Jurkat, Clone E6-1 (cell line): ENCODE data around the gene CDA.
"Not testable (repeated sequence)": the region's sequence is repeated elsewhere in the genome, so short reads cannot be mapped to it uniquely, and the experiment has no call there.

ENCODE experiments used
- DNase-seq: peaks from one replicate; pipeline ENCODE4 v3.0.0-alpha.2; 2011; ENCODE audit warnings: low read depth, low spot score
- H3K4me3 ChIP-seq: 2 replicates; pipeline ENCODE4 v1.5.1; 2011; ENCODE audit warnings: mild to moderate bottlenecking, low read length, control low read depth, moderate library complexity

The CDA gene

GRCh38 chr1:20578721-20579395 lies 10.0 kb upstream of the CDA start:
- no peak overlapping the region for H3K4me3 ChIP-seq
- no peak for DNase-seq

GRCh38 chr1:20584890-20585289 lies 4.0 kb upstream of the CDA start:
- no peak overlapping the region for H3K4me3 ChIP-seq
- no peak for DNase-seq

- no peak for DNase-seq
- no peak overlapping the region for H3K4me3 ChIP-seq
Measured at GRCh38 chr1:20586953-20587660, 1.8 kb upstream of the CDA start.

- H3K4me3 ChIP-seq = no peak overlapping the region
- no peak for DNase-seq
Measured at GRCh38 chr1:20587661-20588053, 1.2 kb upstream of the CDA start.

GRCh38 chr1:20589331-20590278 lies 708 bp downstream of the CDA start:
- H3K4me3 ChIP-seq = no peak overlapping the region
- DNase-seq = no peak

GRCh38 chr1:20590306-20590777 lies 1.4 kb downstream of the CDA start:
- DNase-seq = peak; percentile 6
- no peak overlapping the region for H3K4me3 ChIP-seq

- no peak overlapping the region for H3K4me3 ChIP-seq
- peak; percentile 6 for DNase-seq
Measured at GRCh38 chr1:20593756-20594155, 4.9 kb downstream of the CDA start.

GRCh38 chr1:20594746-20595145 lies 5.8 kb downstream of the CDA start:
- no peak overlapping the region for H3K4me3 ChIP-seq
- no peak for DNase-seq

GRCh38 chr1:20596106-20596505 lies 7.2 kb downstream of the CDA start:
- no peak overlapping the region for H3K4me3 ChIP-seq
- DNase-seq = no peak

- no peak overlapping the region for H3K4me3 ChIP-seq
- DNase-seq = no peak
Measured at GRCh38 chr1:20597650-20598049, 8.8 kb downstream of the CDA start.

- H3K4me3 ChIP-seq = no peak overlapping the region
- DNase-seq = no peak
Measured at GRCh38 chr1:20600156-20600555, 11.3 kb downstream of the CDA start.

GRCh38 chr1:20601129-20601825 lies 12.4 kb downstream of the CDA start:
- no peak for DNase-seq
- H3K4me3 ChIP-seq = no peak overlapping the region

GRCh38 chr1:20602851-20603450 lies 14.1 kb downstream of the CDA start:
- no peak for DNase-seq
- no peak overlapping the region for H3K4me3 ChIP-seq

GRCh38 chr1:20603504-20604464 lies 14.9 kb downstream of the CDA start:
- H3K4me3 ChIP-seq = no peak overlapping the region
- no peak for DNase-seq

- DNase-seq = no peak
- no peak overlapping the region for H3K4me3 ChIP-seq
Measured at GRCh38 chr1:20604678-20605077, 15.8 kb downstream of the CDA start.

- not testable (repeated sequence) for H3K4me3 ChIP-seq, DNase-seq
Measured at GRCh38 chr1:20606801-20607570, 18.1 kb downstream of the CDA start.

GRCh38 chr1:20609541-20609940 lies 20.6 kb downstream of the CDA start:
- H3K4me3 ChIP-seq = no peak overlapping the region
- no peak for DNase-seq
